HG02798 (cell line): ENCODE results near the gene ATP2B3.

Experiments
- ATAC-seq: cut with Tn5 transposase; IDR thresholded peaks from one replicate; pipeline ENCODE4 v1.9.1; 2021; ENCODE audit warnings: mild to moderate bottlenecking; ENCODE audit not compliant: unreplicated experiment, poor library complexity

Gene ATP2B3

DNA sequence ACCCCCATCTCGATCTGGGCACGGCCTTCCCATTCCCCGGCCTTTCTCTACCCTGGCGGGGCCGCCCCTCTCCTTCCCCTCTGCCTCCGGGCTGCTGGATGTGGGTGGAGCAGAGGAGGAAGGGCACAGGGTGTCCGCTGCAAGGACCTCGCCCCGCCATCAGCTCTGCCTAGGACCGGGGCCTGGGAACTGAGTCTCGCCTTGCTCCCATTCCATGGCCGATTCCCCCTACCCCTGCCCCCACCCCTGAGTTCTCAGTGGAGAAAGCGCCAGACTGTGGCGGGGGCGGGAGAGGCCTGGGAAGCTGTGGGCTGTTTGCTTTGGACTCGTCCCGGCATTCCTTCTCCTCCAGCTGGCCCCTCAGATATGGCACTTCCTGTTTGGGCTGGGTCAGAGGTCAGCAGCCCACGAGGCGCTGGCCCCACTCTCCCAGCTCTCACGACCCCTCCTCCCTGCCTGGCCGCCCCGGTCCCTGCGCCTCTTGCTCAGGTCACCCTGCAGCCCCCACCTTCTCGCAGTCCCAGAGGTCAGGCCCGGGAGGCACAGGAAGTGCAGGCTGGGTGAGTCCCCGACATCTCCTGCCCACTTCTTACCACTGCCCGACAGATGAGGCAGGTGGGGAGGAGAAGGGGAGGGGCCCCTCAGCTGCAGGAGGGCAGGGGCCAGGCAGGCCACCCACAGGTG lies 29.1 kb upstream of the ATP2B3 start:
- no peak for ATAC-seq

DNA sequence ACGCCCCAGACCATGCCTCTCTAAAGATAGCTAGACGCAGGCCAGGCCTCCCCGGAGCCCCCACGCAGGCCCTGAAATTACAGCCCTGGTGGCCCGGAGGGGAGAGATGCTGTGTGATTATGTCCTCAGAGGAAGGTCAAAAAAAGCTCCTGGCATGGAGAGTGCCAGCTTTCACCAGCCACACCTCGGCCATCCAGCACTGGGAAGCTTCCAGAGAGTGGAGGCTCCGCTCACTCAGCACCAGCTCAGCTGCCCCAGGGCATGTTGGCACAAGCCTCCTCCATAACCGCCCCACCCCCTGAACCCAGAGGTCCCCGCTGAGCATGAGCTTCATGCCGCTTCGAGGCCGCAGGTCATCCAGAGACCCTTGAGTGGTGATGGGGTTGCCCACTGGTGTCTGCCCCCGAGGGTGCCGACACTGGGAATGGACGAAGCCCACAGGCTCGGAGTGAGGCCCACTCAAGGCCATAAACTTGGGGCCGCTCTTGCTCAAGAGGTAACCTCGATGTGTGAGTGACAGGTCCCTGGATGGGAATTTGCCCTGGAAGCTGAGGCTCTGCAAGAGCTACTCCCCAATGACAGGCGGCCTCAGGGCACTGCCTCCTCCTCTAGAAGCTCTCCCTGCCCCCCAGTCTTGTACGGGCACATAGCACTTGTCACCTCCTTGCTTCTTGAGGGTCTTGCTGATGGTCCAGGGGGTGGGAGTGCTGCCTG lies 27.1 kb upstream of the ATP2B3 start:
- no peak for ATAC-seq

DNA sequence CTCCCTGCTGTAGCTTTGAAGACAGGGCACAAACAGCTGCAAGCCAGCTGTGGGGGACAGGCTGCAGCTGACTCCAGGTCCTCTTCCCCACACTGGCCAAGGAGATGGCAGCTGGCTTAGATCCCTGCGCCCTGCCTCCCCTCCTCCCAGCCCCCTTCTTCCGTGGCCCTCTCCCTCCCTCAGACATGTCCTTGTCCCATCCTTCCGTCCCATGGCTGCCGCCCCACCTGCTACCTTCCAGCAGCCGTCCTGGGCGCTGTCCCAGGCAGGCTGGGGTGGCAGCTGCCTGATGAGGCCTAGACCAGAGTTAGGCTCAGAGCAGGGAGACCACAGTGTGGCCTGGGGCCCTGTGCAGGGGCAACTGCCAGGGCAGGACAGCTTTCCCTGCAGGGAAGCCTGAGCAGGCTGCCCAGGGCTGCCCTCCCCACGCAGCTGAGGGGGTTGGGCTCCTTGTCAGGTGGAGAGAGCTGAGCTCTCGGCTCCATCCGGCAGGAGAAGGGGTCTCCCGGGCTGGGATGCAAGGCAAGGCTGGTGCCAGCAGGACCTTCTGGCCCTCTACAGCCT lies 26.0 kb upstream of the ATP2B3 start:
- no peak for ATAC-seq

DNA sequence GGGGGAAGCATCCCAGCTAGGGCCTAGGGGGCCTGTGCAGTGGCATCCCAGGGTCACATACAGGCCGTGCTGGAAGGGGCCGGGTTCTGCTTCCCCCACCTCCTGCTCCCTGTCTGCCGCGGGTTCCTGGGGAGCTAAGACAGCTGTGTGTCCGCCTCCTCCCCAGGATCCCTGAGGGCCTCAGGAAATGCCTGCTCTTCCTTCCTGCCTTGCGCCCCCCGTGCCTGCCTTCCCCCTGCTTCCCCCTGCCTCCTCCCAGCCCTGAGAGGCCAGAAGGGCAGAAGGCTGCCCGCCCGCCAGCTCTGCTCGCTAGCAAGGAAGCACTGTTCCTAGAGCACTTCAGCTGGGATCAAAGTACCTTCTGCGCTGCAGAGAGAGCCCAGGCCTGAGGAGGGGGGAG lies 25.5 kb upstream of the ATP2B3 start:
- ATAC-seq, result no peak

DNA sequence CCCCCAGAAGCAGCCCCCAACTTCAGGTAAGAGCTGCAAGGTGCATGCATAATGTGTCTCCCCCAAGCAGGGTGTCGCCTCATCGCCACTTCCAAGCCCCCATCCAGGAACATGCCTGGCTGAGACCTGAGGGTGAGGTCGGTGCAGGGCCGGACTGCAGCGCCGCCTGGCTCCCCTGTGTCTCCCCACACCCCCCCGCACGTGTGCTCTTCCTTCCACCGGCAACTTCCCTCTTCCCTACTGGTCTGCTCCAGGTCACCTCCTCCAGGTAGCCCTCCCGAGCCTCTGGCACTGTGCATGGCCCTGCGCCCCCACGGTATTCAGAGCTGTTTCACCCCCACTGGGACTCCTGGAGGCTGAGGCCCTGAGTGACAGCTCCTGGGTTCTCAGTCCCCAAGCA lies 24.9 kb upstream of the ATP2B3 start:
- no peak for ATAC-seq

DNA sequence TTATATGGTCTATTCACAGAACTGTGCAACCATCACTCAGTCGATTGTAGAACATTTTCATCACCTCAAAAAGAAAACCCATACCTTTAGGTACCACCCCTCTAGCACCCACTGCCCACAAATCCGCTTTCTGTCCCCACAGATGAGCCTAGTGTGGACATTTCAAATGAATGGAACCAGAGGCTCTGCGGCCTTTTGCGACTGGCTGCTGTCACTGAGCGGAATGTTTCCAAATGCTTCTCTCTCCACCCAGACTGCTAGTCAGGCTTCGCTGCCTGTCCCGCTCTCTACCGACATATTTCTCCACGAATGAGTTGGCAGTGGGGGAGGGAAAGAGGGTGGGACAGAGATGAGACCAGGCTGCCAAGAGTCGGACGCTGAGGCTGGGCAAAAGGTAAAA lies 24.4 kb upstream of the ATP2B3 start:
- no peak for ATAC-seq

DNA sequence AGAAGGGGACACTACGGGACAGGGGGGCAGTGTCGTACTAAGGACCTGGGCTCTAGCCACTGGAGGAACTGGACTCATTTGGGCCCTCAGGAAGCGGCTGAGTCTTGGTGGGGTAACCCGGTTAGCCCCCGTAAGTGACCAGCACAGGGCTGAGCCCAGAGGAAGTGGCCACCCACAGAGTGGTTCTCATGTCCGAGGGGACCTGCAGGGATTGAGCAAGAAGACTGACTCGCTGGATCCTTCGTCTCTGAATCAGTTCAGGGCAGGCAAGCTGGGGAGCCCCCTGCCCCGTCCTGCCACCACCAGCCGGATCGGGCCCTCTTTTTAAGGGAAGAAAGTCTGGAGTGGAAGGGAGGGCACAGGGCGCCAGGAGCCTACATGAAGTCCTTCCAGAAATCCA lies 23.4 kb upstream of the ATP2B3 start:
- no peak for ATAC-seq

DNA sequence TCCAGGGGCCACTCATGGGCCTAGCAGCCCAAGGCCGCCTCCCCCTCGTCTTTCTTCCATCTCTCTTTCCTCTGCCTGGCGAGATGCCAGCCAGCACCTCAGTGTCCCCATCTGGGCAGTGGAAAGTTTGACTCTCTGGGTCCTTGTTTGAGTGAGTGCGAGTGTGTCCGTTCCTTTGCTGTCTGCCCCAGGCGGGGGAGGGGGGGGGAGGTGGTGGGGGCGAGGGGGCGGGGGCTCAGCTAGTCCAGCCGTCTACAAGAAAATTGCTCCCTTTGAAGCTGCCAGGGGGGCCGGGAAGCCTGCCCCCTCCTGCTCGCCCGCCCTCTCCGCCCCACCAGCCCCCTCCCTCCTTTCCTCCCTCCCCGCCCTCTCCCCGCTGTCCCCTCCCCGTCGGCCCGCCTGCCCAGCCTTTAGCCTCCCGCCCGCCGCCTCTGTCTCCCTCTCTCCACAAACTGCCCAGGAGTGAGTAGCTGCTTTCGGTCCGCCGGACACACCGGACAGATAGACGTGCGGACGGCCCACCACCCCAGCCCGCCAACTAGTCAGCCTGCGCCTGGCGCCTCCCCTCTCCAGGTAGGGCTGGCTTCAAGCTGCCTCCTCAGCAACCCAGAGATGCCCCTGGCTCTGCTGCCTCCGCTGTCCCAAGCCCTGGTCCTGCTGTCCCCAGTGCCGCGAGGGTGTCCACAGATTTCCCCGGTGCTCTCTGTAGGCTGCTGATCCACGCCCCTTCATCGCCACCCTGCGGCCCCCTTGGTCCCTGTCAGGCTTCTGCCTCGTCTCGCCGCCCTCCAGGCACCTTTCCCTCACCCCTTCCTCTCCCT lies 22.7 kb upstream of the ATP2B3 start, which contains the start of gene BGN:
Gene BGN (plus strand): TSS at position 440 of the 821 bp plus-strand sequence. CDS start 9,652 bp downstream, outside the sequence.
- ATAC-seq, result no peak

DNA sequence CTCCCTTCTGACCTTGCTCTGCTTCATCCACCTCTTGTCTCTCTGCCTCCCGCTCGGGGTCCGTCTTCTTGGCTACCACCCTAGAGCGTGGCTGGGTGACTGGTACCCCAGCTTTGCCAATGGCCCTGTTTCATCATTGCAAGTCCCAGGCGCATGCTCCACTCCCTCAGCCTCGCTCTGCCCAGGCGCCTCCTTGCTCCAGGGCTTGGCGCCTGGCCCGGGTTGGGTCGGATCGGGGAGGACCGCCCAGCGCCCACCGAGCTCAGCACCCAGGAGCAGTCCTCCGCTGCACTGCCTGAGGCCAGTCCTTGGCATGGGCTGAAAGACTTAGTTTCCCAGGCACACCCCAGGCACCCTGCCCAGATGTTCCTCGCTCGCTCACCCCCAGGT lies 22.1 kb upstream of the ATP2B3 start:
- no peak for ATAC-seq

DNA sequence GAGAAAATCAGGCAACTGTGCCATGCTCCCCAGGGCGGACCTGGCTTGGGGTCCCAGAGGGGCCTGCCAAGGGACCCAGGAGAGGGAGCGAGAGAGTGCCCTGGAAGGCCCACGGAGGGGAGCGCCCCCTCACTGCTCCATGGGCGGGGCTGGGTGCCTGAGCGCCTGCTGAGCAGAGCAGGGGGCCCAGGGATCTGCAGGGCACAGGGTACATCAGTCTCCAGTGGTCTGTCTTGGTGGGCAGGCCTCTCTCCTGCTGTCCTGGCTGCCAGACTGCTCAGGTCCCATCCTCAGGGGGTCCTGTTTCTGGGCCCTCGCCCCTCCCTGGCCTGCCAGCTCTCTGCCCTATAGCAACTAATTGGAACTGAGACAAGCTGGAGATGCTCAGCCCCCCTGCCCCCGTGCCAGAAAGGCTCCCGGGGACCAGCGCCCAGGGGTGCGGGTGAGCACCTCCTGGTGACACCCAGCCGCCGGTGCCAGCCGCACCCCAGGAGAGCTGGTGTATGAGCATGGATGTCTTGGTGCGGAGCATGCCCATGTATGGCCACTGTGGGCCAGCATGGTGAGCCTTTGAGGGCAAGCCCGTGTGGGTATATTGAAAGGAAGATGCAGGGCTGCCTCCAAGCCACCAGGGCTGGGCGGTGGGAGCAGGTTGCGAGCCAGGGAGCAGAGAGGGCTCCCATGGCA lies 21.4 kb upstream of the ATP2B3 start:
- no peak for ATAC-seq

DNA sequence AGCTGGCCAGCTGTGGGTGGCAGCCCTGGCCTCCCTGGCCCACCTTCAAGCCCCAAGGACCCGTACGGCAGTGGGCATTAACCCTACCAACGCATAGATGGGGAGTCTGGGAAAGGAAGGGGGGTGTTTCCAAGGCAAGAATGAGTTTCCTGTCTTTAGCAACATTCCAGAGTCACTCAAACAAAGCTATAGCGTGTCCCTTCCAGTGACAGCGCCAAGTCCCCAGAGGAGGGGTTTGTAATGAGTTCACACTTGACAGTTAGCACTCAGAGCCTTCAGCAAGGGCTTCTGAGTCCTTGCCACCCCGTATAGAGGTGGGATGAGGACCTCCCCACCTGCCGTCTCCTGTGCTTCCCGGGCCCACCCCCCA lies 20.9 kb upstream of the ATP2B3 start:
- ATAC-seq, result no peak

DNA sequence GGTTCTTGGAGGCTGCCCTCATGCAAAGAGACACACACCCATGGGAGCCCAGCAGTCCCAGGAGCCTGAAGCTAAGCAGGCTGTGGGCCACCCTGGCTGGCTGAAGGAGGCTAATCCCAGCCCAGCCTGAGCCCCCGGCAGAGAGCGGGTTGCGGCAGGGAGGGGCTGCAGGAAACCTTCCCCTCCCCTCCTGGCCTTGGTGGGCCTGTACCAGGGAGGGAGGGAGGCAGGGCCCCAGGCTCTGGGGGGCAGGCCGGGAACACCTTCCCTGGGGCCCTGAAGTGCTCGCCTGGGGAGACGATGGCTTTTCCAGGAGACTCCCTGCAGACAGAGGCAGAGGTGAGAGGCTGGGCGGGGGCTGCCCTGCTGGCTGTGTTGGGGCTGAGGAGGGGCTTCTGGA lies 19.0 kb upstream of the ATP2B3 start:
- no peak for ATAC-seq

DNA sequence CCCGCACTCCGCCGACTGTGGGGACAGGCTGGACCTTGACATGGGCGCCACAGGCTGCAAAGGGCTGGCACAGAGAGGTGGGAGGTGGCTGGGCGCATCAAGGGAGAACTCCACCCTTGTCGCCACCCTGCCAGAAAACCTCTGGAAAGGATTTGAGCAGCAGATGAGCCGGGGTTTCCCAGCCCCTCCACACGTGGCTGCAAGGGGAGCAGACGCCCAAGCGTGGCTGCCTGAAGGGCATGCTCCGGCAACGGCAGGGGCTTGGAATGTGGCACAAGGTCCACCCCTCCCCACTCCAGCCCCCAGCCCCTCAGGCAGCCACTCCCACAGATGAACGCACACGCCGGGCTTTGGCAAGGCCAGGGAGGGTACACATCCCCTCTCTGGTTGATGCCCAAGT lies 18.1 kb upstream of the ATP2B3 start:
- ATAC-seq, result no peak

DNA sequence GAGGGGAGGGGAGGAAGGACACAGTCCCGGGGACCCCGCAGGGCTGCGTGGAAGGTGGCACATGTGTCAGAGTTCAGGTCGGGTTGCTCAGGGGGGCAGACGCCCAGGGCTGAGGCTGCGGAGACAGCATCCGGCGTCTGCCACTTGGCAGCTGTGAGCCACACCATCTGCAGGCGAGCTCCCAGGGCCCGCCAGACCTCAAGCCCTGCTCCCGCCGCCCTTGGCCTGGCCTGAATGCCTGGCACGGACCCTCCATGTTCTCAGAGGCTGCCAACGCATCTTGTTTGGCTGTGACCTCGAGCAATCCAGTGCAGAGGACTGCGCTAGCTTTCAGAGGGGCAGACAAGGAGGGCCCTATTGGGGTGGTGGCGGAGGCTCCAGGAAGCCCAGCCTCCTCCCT lies 17.6 kb upstream of the ATP2B3 start:
- ATAC-seq, result no peak

DNA sequence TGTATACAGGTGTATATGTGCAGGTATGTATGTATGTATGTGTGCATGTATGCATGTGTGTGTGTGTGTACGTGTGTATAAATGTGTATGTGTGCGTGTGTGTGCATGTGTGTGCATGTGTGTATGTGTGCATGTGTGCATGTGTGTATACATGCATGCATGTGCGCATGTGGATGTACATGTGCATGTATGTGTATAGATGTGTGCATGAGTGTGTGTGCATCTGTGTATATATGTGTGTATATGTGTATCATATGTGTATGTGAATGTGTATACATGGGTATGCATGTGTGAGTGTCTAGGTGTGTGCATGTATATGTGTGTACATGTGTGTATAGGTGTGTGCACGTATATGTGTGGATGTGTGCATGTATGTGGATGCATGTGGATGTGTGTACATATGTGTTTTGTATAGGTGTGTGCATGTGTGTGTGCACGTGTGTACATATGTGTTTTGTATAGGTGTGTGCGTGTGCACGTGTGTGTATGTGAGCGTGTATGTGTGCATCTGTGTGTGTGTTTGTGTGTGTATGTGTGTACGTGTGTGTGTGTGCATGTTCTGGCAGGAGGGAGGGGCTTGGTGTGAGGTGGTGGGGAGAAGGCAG lies 16.7 kb upstream of the ATP2B3 start:
- ATAC-seq, result no peak

DNA sequence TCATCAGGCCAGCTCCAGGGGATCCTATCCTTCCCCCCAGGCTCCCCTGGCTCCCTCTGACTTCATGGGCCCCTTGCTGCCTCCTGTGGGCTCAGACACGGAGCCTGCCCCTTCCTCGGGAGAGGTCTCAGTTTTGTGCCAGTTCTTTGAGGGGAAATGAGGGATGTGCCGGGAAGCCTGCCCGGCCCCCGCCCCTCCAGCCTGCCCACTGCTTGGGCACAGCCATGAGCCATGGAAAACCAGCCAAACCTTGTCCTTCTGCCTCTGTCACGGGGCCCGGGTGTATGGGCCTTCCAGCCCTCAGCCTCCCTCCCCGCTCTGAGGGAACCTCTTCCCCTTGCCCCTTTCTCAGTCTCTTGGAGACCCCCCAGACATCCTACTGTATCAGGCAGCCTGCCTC lies 15.9 kb upstream of the ATP2B3 start:
- no peak for ATAC-seq

DNA sequence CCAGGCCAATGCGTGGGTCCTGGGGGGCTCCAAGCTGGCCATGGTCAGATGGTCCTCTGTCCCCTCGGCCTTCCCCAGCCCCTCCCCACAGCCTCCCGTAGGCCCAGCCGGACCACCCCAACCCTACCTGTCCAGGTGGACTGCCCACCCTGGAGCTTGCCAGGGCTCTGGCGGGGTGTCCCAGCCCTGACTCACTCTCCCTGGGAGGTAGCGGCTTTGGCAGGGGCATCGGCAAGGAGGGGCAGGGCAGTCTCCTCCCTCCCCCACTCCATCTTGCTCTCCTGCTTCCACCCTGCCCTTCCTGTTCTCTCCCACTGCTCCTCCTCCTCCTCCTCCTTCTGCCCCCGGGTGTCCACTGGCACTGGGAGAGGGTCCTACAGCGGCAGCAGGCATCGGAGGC lies 15.3 kb upstream of the ATP2B3 start:
- ATAC-seq, result no peak

DNA sequence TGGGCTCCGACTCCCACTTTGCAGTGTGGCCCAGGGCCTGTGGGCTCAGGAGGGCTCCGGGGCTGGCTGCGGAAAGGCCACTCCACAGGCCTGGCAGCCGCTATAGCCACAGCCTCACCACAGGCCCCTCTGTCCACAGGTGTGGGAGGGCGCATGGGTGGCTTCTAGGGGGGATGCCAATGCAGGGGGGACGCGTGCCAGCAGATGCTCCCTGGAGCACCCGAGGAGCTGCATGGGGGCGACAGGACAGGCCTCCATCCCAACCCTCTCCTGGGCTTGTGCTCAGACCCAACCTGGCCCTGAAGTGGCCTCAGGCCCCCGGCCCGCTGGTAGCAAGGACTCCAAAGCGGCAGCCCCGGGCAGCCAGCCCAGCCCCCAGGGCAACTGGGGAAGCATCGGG lies 14.6 kb upstream of the ATP2B3 start:
- no peak for ATAC-seq

DNA sequence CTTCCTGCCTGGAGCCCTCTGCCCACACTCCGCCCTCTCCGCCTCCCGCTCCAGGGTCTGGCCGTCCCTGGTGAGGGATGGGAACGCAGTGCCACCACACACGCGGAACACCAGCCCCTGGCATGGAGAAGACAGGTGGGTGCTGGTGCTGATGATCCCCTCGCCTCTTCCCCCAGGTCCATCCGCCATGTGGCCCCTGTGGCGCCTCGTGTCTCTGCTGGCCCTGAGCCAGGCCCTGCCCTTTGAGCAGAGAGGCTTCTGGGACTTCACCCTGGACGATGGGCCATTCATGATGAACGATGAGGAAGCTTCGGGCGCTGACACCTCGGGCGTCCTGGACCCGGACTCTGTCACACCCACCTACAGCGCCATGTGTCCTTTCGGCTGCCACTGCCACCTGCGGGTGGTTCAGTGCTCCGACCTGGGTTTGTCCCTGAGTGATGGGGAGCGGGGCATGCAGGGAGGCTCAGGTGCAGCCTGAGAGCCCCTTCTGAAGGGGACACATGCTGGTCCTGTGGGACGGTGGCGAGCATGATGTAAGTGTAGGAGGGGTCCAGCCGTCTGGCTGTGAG lies 12.9 kb upstream of the ATP2B3 start:
- no peak for ATAC-seq

DNA sequence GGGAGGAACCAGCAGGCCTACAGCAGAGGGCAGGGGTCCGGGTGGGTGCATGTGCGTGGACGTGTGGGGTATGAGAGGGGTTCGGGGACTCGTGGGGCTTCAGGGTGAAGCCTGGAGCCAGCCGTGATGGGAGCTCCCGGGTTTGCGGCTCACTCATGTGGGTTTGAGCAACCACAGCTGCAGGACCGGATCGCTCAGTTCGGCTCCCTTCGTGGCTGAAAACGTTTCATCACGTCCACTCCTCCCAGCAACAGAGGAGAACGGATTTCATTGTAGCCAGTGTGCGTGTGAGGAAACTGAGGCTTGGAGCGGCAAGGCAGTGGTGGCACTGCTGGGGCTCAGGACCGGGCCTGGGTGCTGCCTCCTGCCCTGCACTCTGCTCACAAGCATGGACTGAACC lies 12.1 kb upstream of the ATP2B3 start:
- ATAC-seq, result no peak
